HEK293 (cell line): ENCODE data around the gene PIM1.
"Not testable (repeated sequence)": the region's sequence is repeated elsewhere in the genome, so short reads cannot be mapped to it uniquely, and the experiment has no call there.

ENCODE experiments used
- TCF7L2 ChIP-seq: IDR thresholded peaks from 2 replicates; pipeline ENCODE4 v1.6.1; 2011; ENCODE audit warnings: low read depth, mild to moderate bottlenecking, inconsistent platforms, low read length, moderate library complexity, borderline replicate concordance
- ZNF23 ChIP-seq: fragments of 450-650 bp; formaldehyde crosslinking; IDR thresholded peaks from 2 replicates; pipeline ENCODE4 v1.5.1; 2016; ENCODE audit warnings: missing biosample characterization, missing genetic modification characterization, borderline replicate concordance
- ZNF571 ChIP-seq: fragments of 450-650 bp; formaldehyde crosslinking; IDR thresholded peaks from 2 replicates; pipeline ENCODE4 v1.5.0; 2017; ENCODE audit warnings: missing biosample characterization, missing genetic modification characterization
- TF ChIP-seq, protein P1 (sequence below): fragments of 450-650 bp; formaldehyde crosslinking; IDR thresholded peaks from 2 replicates; pipeline ENCODE4 v1.5.1; 2016; ENCODE audit warnings: missing biosample characterization, missing genetic modification characterization

DNA sequence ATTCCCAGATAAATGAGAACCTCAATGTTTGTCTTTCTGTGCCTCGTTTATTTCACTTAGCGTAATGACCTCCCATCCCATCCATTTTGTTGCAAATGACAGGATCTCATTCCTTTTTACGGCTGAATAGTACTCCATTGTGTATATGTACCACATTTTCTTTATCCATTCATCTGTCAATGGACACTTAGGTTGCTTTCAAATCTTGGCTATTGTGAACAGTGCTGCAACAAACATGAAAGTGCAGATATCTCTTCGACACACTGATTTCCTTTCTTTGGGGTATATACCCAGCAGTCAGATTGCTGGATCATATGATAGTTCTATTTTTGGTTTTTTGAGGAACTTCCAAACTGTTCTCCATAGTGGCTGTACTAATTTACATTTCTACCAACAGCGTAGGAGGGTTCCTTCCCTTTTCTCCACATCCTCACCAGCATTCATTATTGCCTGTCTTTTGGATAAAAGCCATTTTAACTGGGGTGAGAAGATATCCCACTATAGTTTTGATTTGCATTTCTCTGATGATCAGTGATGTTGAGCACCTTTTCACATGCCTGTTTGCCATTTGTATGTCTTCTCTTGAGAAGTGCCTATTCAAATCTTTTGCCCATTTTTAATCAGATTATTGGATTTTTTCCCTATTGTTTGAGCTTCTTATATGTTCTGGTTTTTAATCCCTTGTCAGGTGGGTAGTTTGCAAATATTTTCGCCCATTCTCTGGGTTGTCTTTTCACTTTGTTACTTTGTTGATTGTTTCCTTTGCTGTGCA, 16.2 kb downstream of the PIM1 start:
- TF ChIP-seq, protein P1, sequence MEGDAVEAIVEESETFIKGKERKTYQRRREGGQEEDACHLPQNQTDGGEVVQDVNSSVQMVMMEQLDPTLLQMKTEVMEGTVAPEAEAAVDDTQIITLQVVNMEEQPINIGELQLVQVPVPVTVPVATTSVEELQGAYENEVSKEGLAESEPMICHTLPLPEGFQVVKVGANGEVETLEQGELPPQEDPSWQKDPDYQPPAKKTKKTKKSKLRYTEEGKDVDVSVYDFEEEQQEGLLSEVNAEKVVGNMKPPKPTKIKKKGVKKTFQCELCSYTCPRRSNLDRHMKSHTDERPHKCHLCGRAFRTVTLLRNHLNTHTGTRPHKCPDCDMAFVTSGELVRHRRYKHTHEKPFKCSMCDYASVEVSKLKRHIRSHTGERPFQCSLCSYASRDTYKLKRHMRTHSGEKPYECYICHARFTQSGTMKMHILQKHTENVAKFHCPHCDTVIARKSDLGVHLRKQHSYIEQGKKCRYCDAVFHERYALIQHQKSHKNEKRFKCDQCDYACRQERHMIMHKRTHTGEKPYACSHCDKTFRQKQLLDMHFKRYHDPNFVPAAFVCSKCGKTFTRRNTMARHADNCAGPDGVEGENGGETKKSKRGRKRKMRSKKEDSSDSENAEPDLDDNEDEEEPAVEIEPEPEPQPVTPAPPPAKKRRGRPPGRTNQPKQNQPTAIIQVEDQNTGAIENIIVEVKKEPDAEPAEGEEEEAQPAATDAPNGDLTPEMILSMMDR (tag by site-specific recombination), result not testable (repeated sequence)
- TF ChIP-seq ZNF571; TCF7L2; ZNF23 (tag by site-specific recombination): not testable (repeated sequence)
